C4-2B (cell line): Measurements from ENCODE around the gene MYCBPAP.

ENCODE experiments used
- ZFX ChIP-seq: fragments of 450-650 bp; IDR thresholded peaks from 2 replicates; pipeline ENCODE4 v1.6.1; 2017
- TF ChIP-seq, protein P1 (sequence below): fragments of 450-650 bp; conservative IDR thresholded peaks from 2 replicates; pipeline ENCODE4 v1.5.1; 2017; ENCODE audit warnings: mild to moderate bottlenecking

DNA sequence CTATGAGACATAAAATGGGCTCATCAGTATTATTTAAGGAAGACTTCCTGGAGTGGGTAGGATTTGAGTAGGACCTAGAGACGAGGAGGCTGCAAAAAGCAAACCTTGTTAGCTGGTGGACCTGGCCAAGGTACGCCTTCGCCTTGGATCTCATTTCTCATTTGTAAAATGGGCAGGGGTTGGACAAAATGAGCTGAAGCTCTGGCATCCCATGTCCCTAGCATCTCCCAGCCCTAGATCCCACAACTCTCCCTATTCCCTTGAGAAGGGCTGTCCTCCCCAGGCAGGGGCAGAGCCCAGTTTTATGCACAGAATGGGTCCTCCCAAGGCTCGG lies 38.4 kb downstream of the MYCBPAP start:
- TF ChIP-seq, protein P1, sequence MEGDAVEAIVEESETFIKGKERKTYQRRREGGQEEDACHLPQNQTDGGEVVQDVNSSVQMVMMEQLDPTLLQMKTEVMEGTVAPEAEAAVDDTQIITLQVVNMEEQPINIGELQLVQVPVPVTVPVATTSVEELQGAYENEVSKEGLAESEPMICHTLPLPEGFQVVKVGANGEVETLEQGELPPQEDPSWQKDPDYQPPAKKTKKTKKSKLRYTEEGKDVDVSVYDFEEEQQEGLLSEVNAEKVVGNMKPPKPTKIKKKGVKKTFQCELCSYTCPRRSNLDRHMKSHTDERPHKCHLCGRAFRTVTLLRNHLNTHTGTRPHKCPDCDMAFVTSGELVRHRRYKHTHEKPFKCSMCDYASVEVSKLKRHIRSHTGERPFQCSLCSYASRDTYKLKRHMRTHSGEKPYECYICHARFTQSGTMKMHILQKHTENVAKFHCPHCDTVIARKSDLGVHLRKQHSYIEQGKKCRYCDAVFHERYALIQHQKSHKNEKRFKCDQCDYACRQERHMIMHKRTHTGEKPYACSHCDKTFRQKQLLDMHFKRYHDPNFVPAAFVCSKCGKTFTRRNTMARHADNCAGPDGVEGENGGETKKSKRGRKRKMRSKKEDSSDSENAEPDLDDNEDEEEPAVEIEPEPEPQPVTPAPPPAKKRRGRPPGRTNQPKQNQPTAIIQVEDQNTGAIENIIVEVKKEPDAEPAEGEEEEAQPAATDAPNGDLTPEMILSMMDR: 0 out of 2 replicates have a peak, but pooled peaks have one; percentile 78
- TF ChIP-seq ZFX: no peak
